NCI-H2227 treated with DMSO at 0.1 percent for 48 hours (cell line): Measurements from ENCODE around the gene TMEM217.
"Not testable (repeated sequence)": the region's sequence is repeated elsewhere in the genome, so short reads cannot be mapped to it uniquely, and the experiment has no call there.

Experiments used
- DNase-seq: peaks from one replicate; lab custom pipeline; 2025; lab: John Stamatoyannopoulos, UW

Gene TMEM217

DNA sequence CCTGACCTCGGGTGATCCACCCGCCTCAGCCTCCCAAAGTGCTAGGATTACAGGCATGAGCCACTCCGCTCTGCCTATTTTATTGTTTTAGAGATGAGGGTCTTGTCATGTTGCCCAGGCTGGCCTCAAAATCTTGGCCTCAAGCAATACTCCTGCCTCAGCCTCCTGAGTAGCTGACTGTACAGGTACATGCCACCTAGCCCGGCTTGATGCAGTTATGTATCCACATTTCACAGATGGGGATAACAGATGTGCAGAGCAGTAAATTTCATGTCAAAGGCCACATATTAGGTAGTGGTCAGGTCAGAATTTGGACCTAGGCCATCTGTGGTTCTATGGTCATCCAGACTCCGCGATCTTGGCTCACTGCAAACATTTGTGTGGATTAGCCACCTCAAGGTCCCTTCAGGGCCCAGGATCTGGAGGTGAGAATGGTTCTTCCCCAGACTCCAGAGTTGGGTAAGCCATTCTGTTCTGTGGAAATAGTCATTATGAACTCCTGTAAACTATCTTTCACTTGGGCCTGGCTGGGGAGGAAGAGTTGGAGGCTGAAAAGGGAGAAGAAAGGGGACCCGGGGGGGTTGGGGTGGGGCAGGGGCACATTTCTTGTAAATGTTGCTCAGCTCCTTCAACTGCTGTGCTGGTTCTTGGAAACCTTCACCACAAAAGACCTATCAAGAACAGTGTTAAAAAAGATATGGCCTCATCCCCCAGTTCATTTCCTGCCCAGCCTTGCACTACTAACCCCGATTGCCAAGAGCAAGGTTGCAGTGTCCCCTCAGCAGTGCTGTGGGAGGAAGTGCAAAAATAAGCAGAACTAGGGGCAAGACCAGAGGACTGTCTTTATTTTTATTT, 75.0 kb downstream of the TMEM217 start:
- DNase-seq = no peak

DNA sequence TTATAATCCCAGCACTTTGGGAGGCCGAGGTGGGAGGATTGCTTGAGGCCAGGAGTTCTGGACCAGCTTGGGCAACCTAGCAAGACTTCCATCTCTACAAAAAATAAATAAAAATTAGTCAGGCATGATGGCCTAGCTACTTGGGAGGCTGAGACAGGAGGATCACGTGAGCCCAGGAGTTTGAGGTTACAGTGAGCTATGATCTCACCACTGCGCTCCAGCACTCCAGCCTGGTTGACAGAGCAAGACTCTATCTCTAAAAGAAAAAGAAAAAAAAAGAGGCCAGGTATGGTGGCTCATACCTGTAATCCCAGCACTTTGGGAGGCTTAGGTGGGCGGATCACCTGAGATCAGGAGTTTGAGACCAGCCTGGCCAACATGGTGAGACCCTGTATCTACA, 77.3 kb downstream of the TMEM217 start:
- DNase-seq = not testable (repeated sequence)

DNA sequence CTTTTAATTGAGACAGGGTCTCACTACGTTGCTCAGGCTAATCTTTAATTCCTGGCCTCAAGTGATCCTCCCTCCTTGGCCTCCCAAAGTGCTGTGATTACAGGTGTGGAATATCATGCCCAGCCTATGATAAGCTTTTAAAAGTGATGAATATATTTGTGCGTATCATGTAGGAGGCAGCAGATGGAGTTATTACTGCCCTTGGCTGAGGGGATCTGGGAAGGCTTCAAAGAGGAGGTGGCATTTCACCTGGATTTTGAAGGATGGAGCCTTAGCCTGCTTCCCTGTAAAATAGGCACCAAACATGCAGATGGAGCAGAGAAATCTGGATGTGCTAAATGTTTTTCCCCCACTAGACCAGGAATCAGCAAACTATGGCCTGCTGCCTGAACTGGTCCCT, 77.9 kb downstream of the TMEM217 start:
- no peak for DNase-seq

- no peak for DNase-seq
Measured at GRCh38 chr6:37177935-37178517, 79.9 kb downstream of the TMEM217 start.

- DNase-seq = no peak
Measured at GRCh38 chr6:37177077-37177934, 80.6 kb downstream of the TMEM217 start.

GRCh38 chr6:37176268-37177076, 81.5 kb downstream of the TMEM217 start:
- DNase-seq = no peak

DNA sequence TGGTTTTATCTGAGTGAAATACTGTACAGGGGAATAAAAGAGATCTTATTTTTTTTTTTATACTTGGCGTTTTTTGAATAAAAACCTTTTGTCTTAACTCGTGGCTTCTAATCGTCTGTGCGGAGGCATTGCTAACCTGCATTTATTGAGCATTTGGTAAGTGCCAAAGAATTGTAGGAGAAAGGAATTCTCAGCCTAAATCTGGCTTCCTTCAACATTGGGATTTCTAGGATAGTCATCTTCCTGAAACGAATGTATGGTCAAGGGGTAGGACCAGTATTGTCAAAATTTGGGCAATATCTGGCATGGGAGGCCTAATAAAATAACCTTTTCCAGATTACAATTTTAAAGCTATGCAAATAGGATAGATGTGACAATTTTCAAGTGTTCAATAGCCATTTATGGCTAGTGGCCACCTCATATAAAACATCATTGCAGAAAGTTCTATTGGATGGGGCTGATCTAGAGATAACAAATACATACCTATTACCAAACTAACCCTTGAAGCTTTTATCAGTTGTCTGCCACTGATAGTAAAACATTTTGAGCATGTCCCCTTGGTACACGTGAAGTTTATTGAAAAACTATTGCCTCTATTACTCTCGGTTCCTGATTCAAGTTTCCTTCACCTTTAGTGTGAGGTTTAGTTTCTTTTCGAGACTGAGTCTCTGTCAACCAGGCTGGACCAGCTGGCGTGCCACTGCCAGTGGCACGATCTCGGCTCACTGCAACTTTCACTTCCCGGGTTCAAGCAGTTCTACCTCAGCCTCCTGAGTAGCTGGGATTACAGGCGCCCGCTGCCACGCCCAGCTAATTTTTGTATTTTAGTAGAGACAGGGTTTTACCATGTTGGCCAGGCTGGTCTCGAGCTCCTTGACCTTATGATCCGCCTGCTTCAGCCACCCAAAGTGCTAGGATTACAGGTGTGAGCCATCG, 82.3 kb downstream of the TMEM217 start:
- no peak for DNase-seq

- no peak for DNase-seq
Measured at GRCh38 chr6:37174515-37175331, 83.2 kb downstream of the TMEM217 start.

DNA sequence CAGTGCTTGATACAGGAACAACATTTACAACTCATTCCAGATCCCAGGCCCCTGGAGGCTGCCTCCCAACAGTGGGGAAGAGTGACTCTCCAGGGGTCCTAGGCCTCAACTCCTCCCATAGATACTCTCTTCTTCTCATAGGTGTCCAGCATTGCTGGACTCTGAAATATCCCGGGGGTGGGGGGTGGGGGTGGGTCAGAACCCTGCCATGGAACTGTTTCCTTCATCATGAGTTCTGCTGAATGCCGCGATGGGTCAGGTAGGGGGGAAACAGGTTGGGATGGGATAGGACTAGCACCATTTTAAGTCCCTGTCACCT, 83.8 kb downstream of the TMEM217 start:
- DNase-seq = no peak

- DNase-seq = no peak
Measured at GRCh38 chr6:37173493-37174195, 84.3 kb downstream of the TMEM217 start.

DNA sequence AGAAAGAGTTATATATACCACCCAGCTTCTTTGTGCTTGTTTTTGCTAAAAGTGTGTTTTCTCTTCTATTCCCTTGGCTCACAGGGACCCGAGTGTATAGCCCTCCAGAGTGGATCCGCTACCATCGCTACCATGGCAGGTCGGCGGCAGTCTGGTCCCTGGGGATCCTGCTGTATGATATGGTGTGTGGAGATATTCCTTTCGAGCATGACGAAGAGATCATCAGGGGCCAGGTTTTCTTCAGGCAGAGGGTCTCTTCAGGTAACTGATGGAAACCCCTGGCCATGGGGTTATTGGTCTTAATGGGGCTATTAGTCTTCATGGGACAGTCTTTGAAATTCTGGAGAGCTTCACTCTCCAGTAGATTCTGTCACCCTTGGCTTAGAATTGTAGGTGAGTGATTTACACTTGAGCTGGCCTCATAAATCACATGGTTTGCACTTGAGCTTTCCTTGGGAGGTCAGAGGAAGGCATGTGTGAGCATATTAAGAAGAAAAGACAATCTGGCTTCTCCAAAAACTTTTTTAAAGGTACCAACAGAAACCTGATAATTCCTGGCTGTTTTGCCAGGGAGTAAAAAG, 84.9 kb downstream of the TMEM217 start:
- no peak for DNase-seq

- peak; percentile 86 for DNase-seq
Measured at GRCh38 chr6:37171970-37172812, 85.8 kb downstream of the TMEM217 start.

GRCh38 chr6:37171201-37171969, 86.6 kb downstream of the TMEM217 start:
- no peak for DNase-seq

GRCh38 chr6:37170273-37171200, 87.4 kb downstream of the TMEM217 start:
- DNase-seq = peak; percentile 63

DNA sequence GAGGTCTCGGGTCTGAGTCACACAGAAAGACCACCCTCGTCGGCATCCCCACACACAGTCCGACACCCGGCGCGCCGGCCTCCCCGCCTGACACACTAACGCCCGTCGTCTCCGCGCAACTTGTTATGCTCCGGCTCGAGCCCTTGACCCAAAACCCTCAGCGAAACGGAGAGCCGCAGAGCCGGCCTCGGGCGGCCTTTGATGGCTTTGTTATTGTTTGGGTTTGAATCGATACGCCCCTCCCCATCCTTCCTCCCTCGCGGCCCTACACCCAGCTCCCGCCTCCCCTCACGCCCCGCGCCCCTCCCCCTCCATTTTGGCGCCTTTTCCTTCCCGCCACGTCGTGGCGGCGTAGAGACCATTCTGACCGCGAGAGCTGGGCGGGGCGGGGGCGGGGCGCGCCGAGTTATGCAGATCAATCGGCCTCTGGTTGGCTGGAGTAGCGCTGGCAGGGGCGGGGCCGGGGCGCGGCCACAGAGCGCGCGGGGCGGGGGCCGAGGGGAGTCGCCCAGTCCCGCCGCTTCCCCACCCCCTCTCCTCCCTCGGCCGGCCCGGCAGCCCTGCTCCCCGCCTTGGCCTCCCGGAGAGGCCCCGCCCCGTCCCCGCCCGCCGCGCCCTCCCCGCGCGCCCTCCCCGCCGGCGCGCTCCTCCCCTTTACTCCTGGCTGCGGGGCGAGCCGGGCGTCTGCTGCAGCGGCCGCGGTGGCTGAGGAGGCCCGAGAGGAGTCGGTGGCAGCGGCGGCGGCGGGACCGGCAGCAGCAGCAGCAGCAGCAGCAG, 88.3 kb downstream of the TMEM217 start, which contains the start of gene PIM1:
Gene PIM1 (plus strand): TSS at position 657 of the 777 bp plus-strand sequence. CDS start 424 bp downstream, outside the sequence.
- DNase-seq = peak; percentile 98
